ENCODE data around the gene ATP10B.
"Not testable (repeated sequence)": the region's sequence is repeated elsewhere in the genome, so short reads cannot be mapped to it uniquely, and the experiment has no call there.

ATP10B gene

GRCh38 chr5:160720822-160721221, 131.2 kb downstream of the ATP10B start:
- Histone ChIP-seq H3K9me3 (ENCODE audit: low read length) (no peaks in the 10 kb centered on the region), H2AFZ (ENCODE audit: low read depth, low read length) (no peak overlapping the region), H3K36me3 (ENCODE audit: insufficient read depth, low read length) (no peaks in the 10 kb centered on the region), H3K4me1 (ENCODE audit: insufficient read depth, low read length) (no peaks in the 10 kb centered on the region), H3K27me3 (ENCODE audit: insufficient read depth, low read length) (no peaks in the 10 kb centered on the region), H3K4me3 (ENCODE audit: low read length) (no peak overlapping the region)

- not testable (repeated sequence) for H2AFZ ChIP-seq (ENCODE audit: low read depth, low read length); H3K27me3 ChIP-seq (ENCODE audit: insufficient read depth, low read length); H3K36me3 ChIP-seq (ENCODE audit: insufficient read depth, low read length); H3K4me1 ChIP-seq (ENCODE audit: insufficient read depth, low read length); H3K4me3 ChIP-seq (ENCODE audit: low read length); H3K9me3 ChIP-seq (ENCODE audit: low read length)
Observed at GRCh38 chr5:160715508-160715907, 136.5 kb downstream of the ATP10B start.

DNA sequence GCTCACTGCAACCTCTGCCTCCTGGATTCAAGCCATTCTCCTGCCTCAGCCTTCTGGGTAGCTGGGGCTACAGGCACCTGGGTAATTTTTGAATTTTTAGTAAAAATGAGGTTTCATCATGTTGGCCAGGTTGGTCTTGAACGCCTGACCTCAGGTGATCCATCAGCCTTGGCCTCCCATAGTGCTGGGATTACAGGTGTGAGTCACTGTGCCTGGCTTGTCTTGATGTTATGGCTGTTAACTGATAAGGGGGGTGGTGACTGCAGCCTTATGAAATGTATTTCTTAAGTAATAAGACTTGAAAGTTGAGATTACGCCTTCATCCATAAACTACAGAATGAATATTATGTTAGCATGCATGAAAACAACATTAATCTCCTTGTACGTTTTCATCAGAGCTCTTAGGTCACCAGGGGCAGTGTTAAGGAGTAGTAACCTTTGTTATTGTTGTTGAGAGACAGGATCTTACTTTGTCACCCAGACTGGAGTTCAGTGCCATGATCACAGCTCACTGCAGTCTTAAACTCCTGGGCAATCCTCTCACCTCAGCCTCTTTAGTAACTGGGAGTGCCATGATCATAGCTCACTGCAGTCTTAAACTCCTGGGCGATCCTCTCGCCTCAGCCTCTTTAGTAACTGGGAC, 148.3 kb downstream of the ATP10B start:
- Histone ChIP-seq H3K27me3 (ENCODE audit: insufficient read depth, low read length) (no peaks in the 10 kb centered on the region), H2AFZ (ENCODE audit: low read depth, low read length) (no peak overlapping the region), H3K4me1 (ENCODE audit: insufficient read depth, low read length) (no peaks in the 10 kb centered on the region), H3K36me3 (ENCODE audit: insufficient read depth, low read length) (no peaks in the 10 kb centered on the region), H3K4me3 (ENCODE audit: low read length) (no peak overlapping the region), H3K9me3 (ENCODE audit: low read length) (no peaks in the 10 kb centered on the region)

DNA sequence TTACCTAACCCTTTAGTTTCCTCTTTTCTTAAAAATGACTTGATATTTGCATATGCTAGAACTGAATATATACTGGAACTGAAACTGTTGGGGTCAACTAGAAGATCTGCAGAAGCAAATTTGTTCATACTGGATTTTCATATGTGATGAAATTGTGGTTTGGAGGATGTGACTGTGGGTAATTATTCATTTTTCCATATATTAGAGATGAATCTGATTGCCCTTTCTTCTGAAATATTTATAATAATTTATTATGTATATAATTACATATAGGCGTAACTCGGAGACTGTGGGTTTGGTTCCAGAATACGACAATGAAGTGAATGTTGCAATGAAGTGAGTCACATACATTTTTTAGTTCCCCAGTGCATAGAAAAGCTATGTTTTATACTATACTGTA, 149.1 kb downstream of the ATP10B start:
- Histone ChIP-seq H3K4me1 (ENCODE audit: insufficient read depth, low read length) (no peaks in the 10 kb centered on the region), H3K36me3 (ENCODE audit: insufficient read depth, low read length) (no peaks in the 10 kb centered on the region), H3K27me3 (ENCODE audit: insufficient read depth, low read length) (no peaks in the 10 kb centered on the region), H3K9me3 (ENCODE audit: low read length) (no peaks in the 10 kb centered on the region), H3K4me3 (ENCODE audit: low read length) (no peak overlapping the region), H2AFZ (ENCODE audit: low read depth, low read length) (no peak overlapping the region)

- no peak overlapping the region for H3K4me3 ChIP-seq (ENCODE audit: low read length)
Observed at GRCh38 chr5:160702311-160702803, 149.7 kb downstream of the ATP10B start.

DNA sequence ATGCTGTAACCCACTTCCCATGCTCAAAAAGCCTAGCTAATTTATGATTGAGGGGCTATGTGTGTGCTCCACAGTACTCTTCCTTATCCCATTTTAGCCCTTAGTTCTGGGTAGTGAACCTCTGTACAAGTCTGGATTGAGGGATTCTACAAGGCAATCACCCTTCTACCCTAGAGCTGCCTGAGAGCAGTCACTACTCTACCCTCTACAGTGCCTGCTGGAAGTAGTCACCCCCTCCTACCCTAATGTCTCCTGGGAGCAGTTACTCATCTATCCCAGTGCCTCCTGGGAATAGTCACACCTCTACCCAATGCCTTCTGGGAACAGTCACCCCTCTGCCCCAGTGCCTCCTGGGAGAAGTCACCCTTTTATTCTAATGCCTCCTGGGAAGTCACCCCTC, 150.6 kb downstream of the ATP10B start:
- no peaks in the 10 kb centered on the region for H3K27me3 ChIP-seq (ENCODE audit: insufficient read depth, low read length)
- H3K4me3 ChIP-seq (ENCODE audit: low read length), result no peak overlapping the region
- H2AFZ ChIP-seq (ENCODE audit: low read depth, low read length), result no peak overlapping the region
- no peaks in the 10 kb centered on the region for H3K36me3 ChIP-seq (ENCODE audit: insufficient read depth, low read length)
- H3K9me3 ChIP-seq (ENCODE audit: low read length), result no peaks in the 10 kb centered on the region
- H3K4me1 ChIP-seq (ENCODE audit: insufficient read depth, low read length), result no peaks in the 10 kb centered on the region

More at GRCh38 chr5:160702311-160702803, 149.7 kb downstream of the ATP10B start:
- no peaks in the 10 kb centered on the region for H3K27me3 ChIP-seq (ENCODE audit: insufficient read depth, low read length)
- H3K4me1 ChIP-seq (ENCODE audit: insufficient read depth, low read length), result no peaks in the 10 kb centered on the region
- no peaks in the 10 kb centered on the region for H3K36me3 ChIP-seq (ENCODE audit: insufficient read depth, low read length)
- H2AFZ ChIP-seq (ENCODE audit: low read depth, low read length), result no peak overlapping the region
- H3K9me3 ChIP-seq (ENCODE audit: low read length), result no peaks in the 10 kb centered on the region

- Histone ChIP-seq H3K36me3 (ENCODE audit: insufficient read depth, low read length) (no peaks in the 10 kb centered on the region), H3K9me3 (ENCODE audit: low read length) (no peaks in the 10 kb centered on the region), H3K27me3 (ENCODE audit: insufficient read depth, low read length) (no peaks in the 10 kb centered on the region), H2AFZ (ENCODE audit: low read depth, low read length) (no peak overlapping the region), H3K4me3 (ENCODE audit: low read length) (no peak overlapping the region), H3K4me1 (ENCODE audit: insufficient read depth, low read length) (no peaks in the 10 kb centered on the region)
Observed at GRCh38 chr5:160699301-160699700, 152.7 kb downstream of the ATP10B start.

DNA sequence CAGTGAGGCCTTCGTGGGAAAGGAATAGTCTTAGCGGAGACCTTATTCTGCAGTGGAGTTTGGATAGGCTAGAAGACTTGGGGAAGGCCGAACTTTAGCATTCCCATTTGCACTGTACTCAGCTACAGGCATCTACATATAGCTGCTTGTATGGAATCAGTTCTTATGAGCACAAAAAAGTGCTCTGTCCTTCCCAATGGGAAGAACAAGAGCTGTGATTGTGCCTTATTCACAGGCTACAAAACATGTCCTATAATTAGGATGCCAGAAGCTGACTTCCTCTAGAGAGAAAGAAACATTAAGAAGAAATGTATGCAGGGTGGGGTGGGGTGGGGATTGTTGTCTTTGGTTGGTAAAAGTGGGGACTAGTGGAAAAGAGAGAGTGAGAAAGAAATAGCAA, 154.7 kb downstream of the ATP10B start:
- H2AFZ ChIP-seq (ENCODE audit: low read depth, low read length), result no peak overlapping the region
- no peaks in the 10 kb centered on the region for H3K36me3 ChIP-seq (ENCODE audit: insufficient read depth, low read length)
- no peak overlapping the region for H3K4me3 ChIP-seq (ENCODE audit: low read length)
- H3K9me3 ChIP-seq (ENCODE audit: low read length), result no peaks in the 10 kb centered on the region
- H3K4me1 ChIP-seq (ENCODE audit: insufficient read depth, low read length), result no peaks in the 10 kb centered on the region
- no peaks in the 10 kb centered on the region for H3K27me3 ChIP-seq (ENCODE audit: insufficient read depth, low read length)

DNA sequence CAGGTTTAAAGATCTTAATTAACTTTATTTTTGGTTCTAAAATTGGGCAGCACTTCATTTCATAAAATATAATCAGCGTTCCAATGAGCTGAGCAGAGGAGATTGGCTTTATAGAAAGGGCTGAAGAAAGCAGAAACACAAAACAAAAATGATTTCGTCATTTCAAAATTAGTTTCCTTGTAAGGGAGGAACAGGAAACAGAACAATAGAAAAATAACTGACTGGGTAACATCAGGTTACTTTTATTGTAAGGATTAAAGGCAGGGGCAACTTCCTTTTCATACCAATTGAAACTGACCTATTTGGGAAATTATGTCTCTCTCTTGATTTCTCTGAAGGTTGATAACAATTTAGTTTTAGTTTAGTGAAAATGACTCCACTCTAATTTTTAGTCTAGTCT, 157.1 kb downstream of the ATP10B start:
- no peak overlapping the region for H2AFZ ChIP-seq (ENCODE audit: low read depth, low read length)
- H3K36me3 ChIP-seq (ENCODE audit: insufficient read depth, low read length), result no peaks in the 10 kb centered on the region
- H3K4me3 ChIP-seq (ENCODE audit: low read length), result no peak overlapping the region
- H3K27me3 ChIP-seq (ENCODE audit: insufficient read depth, low read length), result no peaks in the 10 kb centered on the region
- H3K9me3 ChIP-seq (ENCODE audit: low read length), result no peaks in the 10 kb centered on the region
- no peaks in the 10 kb centered on the region for H3K4me1 ChIP-seq (ENCODE audit: insufficient read depth, low read length)

GRCh38 chr5:160693831-160694465, 158.1 kb downstream of the ATP10B start:
- no peaks in the 10 kb centered on the region for H3K4me1 ChIP-seq (ENCODE audit: insufficient read depth, low read length)
- H3K36me3 ChIP-seq (ENCODE audit: insufficient read depth, low read length), result no peaks in the 10 kb centered on the region
- H3K27me3 ChIP-seq (ENCODE audit: insufficient read depth, low read length), result no peaks in the 10 kb centered on the region
- H2AFZ ChIP-seq (ENCODE audit: low read depth, low read length), result no peak overlapping the region
- no peak overlapping the region for H3K4me3 ChIP-seq (ENCODE audit: low read length)
- no peaks in the 10 kb centered on the region for H3K9me3 ChIP-seq (ENCODE audit: low read length)

- H3K4me1 ChIP-seq (ENCODE audit: insufficient read depth, low read length), result no peaks in the 10 kb centered on the region
- no peak overlapping the region for H2AFZ ChIP-seq (ENCODE audit: low read depth, low read length)
- no peaks in the 10 kb centered on the region for H3K27me3 ChIP-seq (ENCODE audit: insufficient read depth, low read length)
- H3K9me3 ChIP-seq (ENCODE audit: low read length), result no peaks in the 10 kb centered on the region
- H3K36me3 ChIP-seq (ENCODE audit: insufficient read depth, low read length), result no peaks in the 10 kb centered on the region
- no peak overlapping the region for H3K4me3 ChIP-seq (ENCODE audit: low read length)
Observed at GRCh38 chr5:160692271-160692670, 159.7 kb downstream of the ATP10B start.

DNA sequence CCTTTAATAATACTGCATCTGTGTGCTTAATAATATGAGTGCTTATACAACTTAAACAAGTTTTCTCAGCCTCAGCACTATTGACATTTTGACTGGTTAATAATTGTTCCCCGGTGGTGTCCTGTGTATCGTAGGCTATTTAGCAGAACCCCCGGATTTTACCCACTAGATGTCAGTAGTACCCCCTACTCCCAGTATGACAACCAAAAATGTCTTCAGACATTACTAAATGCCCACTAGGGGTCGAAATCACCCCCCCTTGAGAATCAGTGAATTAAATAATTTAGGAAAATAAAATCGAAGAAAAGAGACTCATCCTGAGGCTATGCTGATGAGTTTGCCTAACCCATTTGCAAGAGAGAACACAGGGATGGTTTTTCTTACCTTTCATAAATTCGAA, 166.3 kb downstream of the ATP10B start:
- Histone ChIP-seq H3K4me1 (ENCODE audit: insufficient read depth, low read length) (no peaks in the 10 kb centered on the region), H3K9me3 (ENCODE audit: low read length) (no peaks in the 10 kb centered on the region), H3K4me3 (ENCODE audit: low read length) (no peak overlapping the region), H3K36me3 (ENCODE audit: insufficient read depth, low read length) (no peaks in the 10 kb centered on the region), H3K27me3 (ENCODE audit: insufficient read depth, low read length) (no peaks in the 10 kb centered on the region), H2AFZ (ENCODE audit: low read depth, low read length) (no peak overlapping the region)

GRCh38 chr5:160685219-160685618, 166.8 kb downstream of the ATP10B start:
- no peak overlapping the region for H2AFZ ChIP-seq (ENCODE audit: low read depth, low read length)
- H3K27me3 ChIP-seq (ENCODE audit: insufficient read depth, low read length), result no peaks in the 10 kb centered on the region
- no peak overlapping the region for H3K4me3 ChIP-seq (ENCODE audit: low read length)
- H3K9me3 ChIP-seq (ENCODE audit: low read length), result no peaks in the 10 kb centered on the region
- no peaks in the 10 kb centered on the region for H3K36me3 ChIP-seq (ENCODE audit: insufficient read depth, low read length)
- no peaks in the 10 kb centered on the region for H3K4me1 ChIP-seq (ENCODE audit: insufficient read depth, low read length)

Data from neuron (in vitro differentiated cells).